Esophagus mucosa (tissue), 1 donor: ENCODE data around the gene SPCS1. TPM values are rescaled to one million over a fixed set of nuclear protein-coding genes. Genes with fewer than 3 reads are reported as not detected.

Experiments used
- ATAC-seq: fragments of 200-7000 bp; cut with Tn5 transposase; one replicate; pipeline ENCODE4 v1.9.1; 2020
- total RNA-seq: library from RNA; stranded (reverse); gene quantifications from one replicate; pipeline ENCODE4 v1.2.4, GENCODE V29; 2023
- donor health status: DM: yes; HTN: yes; CAD: no.

Gene SPCS1
- total RNA-seq, 1 donor from 2014 or later, result 70.6 TPM

DNA sequence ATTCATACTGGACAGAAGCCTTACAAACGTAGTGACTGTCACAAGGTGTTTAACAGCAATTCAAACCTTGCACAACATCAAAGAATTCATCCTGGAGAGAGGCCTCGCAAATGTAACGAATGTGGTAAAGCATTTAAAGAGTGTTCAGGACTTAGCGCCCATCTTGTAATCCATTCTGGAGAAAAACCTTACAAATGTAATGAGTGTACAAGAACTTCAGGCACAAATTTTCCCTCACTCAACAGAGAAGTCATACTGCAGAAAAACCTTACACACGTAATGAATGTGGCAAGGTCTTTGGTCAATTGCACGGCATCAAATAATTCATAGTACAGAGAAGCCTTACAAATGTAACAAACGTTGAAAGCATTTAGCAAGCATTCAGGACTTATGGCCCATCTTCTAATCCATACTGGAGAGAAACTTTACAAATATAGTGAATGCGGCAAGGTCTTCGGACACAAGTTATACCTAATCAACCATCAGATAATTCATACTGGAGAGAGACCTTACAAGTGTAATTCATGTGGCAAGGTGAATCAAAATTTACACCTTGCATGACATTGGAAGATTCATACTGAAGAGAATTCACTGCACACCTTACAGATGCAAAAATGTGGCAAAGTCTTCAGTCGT lies 27.5 kb downstream of the SPCS1 start:
- no peak for ATAC-seq

DNA sequence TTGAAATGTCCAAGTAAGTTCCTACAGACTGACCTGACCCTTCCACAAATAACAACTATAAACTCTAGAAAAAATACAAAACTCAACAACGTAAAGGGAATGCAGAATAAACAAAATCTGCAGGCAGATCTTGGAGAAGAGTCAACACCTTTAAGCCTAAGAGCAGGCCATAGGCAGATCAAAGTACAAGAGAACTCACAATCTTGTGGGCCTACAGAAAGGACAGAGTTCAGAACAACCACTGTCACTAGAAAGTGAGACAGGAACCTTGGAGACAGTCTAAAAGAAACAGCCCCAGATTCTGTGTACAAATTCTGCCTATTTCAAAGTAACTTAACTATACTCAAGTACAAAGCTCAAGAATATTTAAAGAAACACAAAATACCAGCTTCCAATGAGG lies 33.8 kb downstream of the SPCS1 start:
- no peak for ATAC-seq

DNA sequence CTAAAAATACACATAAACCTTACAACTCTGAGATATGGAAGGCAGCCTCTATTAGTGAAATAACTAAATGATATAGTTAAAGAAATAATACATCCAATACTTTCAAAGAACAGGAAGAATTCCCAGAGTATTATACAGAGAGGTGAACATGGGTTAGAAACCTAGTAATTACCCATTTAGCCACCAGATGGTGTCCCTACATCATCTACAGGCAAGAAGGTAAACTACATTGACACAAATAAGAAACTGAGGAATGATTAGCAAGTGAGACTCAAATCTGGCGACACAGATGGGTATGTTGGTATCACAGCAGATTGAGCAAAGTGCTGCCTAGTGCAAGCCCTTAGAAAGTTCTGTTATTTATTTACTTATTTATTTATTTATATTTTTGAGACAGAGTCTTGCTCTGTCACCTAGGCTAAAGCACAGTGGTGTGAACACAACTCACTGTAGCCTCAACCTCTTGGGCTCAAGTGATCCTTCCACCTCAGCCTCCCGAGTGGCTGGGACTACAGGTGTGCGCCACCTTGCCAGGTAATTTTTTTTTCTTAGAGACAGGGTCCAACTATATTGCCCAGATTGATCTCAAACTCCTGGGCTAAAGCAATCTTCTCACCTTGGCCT lies 36.6 kb downstream of the SPCS1 start:
- peak; percentile 29 for ATAC-seq

DNA sequence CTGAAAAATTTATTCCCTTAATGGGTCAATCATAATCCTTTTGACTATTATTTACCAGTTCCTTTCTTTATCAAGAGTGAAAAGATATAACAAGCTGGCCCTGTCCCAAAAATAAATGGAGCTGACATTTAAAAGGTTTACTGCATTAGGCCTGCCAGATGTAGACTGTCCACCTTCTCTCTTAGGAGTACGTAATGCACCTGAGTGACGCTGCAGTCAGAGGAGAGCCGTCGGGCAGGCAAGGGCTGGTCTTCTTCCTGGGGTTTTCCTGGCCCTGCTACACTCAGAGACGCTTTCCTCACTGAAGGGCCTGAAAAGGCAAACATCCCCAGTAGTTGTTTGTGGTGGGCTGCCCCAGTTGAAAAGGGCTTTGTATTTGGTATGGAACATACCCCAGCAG lies 37.2 kb downstream of the SPCS1 start:
- no peak for ATAC-seq

DNA sequence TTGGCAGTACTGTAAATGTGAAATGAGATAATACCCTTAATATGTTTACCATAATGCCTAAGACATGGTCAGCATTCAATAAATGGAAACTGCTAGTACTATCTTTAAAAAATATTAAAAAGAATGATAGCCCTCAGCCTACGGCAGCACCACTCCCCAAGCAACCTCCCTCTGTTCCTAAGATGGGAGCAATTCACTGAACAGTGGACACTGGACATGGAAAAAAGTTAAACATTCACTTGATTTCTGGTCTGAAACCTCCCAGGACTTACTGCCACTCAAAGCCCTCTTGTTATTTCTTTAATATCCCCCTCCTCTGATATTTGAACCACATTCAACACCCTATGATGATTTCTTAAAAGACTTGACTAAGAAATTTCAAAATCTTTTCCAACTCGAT lies 37.8 kb downstream of the SPCS1 start:
- no peak for ATAC-seq

DNA sequence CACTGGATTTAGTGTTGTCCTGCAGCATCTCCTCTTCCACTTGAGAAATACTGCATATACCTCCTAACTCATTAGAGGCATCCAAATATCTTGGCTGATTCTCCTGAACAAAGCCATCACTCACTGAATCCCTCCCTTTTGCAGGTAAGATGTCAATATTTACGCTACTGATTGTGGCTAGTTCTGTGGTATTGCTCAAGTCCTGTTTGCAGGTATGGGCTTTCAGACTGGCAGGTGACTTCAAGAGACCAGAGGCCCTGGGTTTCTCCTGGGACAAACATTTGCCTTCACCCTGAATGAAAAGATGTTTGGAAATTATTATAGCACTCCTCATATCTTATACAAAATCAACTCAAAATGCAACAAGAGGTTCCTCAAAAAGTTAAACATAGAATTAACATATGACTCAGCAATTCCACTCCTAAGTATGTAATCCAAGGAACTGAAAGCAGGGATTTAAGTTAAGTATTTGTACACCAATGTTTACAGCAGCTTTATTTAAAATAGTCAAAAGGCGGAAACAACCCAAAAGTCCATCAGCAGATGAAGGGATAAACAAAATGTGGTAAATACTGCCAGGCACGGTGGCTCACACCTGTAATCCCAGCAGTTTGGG lies 46.2 kb downstream of the SPCS1 start:
- ATAC-seq, result no peak

DNA sequence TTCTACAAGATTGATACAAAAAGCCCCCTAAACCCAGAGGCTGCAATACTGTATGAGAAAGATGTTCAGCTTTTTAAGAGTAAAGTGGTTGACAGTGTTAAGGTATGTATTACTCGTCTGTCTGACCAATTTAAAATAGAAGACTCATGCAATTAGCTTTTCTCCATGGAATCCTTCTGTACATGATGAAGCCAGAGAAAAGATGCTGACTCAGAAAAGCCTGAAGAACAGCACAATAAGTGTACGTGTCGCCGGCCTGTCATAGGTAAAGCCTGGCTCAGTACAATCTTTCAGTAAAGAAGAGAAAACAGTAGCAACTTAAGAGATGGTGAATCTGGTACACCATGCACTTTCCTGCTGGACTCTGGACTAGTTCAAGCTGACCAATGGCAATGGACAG lies 48.5 kb downstream of the SPCS1 start:
- ATAC-seq, result no peak

DNA sequence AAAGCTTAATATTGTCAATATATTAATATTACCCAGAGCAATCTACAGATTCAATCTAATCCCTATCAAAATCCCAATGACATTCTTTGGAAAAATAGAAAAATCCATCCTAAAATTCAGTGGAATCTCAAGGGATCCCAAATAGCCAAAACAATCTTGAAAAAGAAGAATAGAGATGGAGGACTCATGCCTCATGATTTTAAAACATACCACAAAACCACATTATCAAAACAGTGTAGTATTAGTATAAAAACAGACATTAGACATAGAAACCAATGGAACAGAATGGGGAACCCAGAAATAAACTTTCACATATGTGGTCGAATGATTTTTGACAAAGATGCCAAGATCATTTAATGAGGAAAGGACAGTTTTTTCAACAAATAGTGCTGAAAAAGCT lies 50.2 kb downstream of the SPCS1 start:
- no peak for ATAC-seq

Other genes with a start within 250 kb of the SPCS1 start
- gene STAB1, start 210.8 kb upstream of the SPCS1 start, total RNA-seq, result 21.2 TPM
- 55.0 TPM for gene NT5DC2, start 172.2 kb upstream of the SPCS1 start, total RNA-seq
- gene UQCC5, start 169.5 kb upstream of the SPCS1 start, total RNA-seq, result 17.6 TPM
- gene PBRM1, start 20.2 kb upstream of the SPCS1 start, total RNA-seq, result 41.6 TPM
- 76.4 TPM for gene GNL3, start 20.1 kb upstream of the SPCS1 start, total RNA-seq
- 16.7 TPM for gene GLT8D1, start 315 bp upstream of the SPCS1 start, total RNA-seq
- 14.7 TPM for gene NEK4, start 64.8 kb downstream of the SPCS1 start, total RNA-seq
- gene ITIH1, start 71.5 kb downstream of the SPCS1 start, total RNA-seq, result 0.12 TPM
- 0.12 TPM for gene ITIH3, start 88.7 kb downstream of the SPCS1 start, total RNA-seq
- gene ITIH4, start 124.6 kb downstream of the SPCS1 start, total RNA-seq, result 2.1 TPM
- gene MUSTN1, start 128.9 kb downstream of the SPCS1 start, total RNA-seq, result 0.40 TPM
- gene STIMATE, start 191.4 kb downstream of the SPCS1 start, total RNA-seq, result 6.1 TPM